Inflammatory macrophage (primary cell): ENCODE results near the gene CASQ1.

Experiments
- DNase-seq, 2 donors: peaks; one replicate each; pipeline ENCODE4 v3.0.0-alpha.2; 2020 to 2022

Gene CASQ1

DNA sequence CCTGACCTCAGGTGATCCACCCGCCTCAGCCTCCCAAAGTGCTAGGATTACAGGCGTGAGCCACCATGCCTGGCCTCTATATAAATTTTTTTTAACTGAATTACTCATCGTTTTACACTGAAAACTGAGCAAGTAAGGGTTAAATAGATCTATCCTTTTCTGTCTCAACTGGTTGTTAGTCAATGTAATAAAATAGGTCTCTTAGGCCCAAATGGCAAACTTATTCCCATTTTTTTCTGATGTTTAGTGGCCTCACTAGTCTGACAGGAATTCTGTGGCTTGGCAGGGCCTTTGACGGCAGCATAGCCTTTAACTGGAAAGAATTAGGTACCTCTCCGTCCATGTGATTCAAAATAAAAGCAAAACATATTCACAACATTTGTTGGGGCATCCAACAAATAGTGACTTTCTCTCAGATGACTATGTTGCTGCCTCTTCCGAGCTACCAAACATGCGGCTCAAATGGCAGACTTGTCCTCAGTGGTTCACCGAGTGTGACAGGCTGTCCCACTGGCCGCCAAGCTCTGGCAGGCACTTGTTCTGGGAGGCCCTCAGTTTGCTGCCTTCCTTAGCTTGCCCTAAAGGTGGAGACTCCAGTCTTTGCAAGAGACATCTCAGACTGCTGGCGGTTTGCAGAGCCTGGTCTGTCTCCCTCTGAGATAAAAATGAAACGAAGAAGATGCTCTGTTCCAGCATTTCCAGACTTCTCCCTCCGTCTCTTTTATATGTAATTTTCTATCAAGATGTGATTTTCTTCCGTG is 21.6 kb upstream of the CASQ1 start:
- no peak for DNase-seq

- DNase-seq: peak; percentile 34 to 37
Measured at GRCh38 chr1:160169553-160170399, 20.6 kb upstream of the CASQ1 start.

- no peak for DNase-seq
Measured at GRCh38 chr1:160171354-160171753, 19.0 kb upstream of the CASQ1 start.

- no peak for DNase-seq
Measured at GRCh38 chr1:160171980-160172379, 18.4 kb upstream of the CASQ1 start.

DNA sequence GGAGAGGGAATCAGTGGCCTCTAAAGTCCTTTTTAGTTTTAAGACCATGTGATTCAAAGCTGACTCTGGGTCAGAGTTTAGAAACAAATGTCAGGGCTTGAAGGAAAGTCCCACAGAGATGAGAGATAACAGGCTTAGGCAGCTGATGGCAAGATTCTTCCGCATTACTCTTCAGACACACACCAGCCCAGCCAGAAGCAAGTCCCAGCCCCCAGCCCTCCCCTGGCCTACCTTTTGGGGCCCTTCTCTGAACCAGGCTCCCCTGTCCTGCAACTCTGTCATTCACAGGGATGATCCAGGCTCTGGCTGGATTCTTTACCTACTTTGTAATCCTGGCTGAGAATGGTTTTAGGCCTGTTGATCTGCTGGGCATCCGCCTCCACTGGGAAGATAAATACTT is 13.1 kb upstream of the CASQ1 start:
- DNase-seq: no peak

- DNase-seq: no peak
Measured at GRCh38 chr1:160177667-160178066, 12.7 kb upstream of the CASQ1 start.

GRCh38 chr1:160178731-160179130 is 11.6 kb upstream of the CASQ1 start:
- peak in 1 of 2 donors; percentile 32 for DNase-seq

GRCh38 chr1:160179336-160179735 is 11.0 kb upstream of the CASQ1 start:
- DNase-seq: no peak

DNA sequence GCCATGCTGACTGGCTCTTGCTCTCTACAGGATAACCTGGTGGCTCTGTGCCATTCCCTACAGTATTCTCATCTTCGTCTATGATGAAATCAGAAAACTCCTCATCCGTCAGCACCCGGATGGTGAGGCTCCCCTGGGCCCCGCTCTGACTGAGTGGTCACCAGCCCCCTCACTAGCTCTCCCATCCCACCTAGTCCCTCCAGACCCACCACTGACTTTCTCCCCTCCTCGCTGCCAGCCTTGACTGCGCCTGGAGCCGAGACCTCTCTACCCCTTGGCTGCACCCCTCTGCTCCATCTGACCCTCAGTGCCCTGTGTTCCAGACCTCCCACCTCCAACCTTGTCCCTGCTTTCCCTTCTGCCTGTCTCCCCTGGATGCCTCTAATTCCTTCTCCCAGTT is 4.1 kb upstream of the CASQ1 start:
- no peak for DNase-seq

DNA sequence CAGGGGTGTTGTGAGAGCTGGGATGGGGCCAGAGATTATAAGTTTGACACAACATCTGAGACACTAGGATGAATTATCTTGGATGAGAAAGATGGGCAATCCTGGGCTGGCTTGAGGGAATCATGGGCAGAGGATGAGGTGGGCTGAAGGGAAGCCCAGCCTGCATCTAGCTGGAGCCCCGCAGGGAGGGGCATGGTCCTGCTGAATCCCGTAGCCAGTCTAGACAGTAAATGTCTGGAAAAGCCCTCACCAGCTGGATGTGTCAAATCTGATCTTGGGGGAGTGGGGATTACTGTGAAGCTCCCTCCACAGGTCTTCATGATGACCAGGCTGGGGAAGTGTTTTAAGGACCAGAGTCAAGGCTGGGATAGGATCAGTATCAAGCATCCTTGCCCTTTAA is 3.6 kb upstream of the CASQ1 start:
- no peak for DNase-seq

GRCh38 chr1:160187407-160187806 is 3.0 kb upstream of the CASQ1 start:
- DNase-seq: no peak

DNA sequence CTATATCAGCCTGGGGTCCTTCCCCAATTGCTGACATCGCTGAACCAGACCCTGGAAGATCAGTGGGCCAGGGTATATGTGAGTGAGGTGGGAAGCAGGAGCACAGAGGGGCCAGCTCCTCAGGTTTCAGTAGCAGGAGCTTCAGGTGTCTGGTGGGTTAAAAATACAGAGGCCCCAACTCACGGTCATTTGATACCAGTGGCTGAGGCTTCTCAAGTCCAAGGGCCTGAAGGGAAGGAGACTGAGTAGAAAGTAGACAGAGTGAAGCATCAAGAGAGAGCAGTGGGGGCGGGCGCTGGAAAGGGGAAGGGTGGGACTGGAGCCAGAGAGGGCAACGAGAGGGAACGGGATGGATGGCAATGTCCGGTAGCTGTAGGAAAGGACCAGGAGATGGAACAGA is 2.0 kb upstream of the CASQ1 start:
- DNase-seq: no peak

- no peak for DNase-seq
Measured at GRCh38 chr1:160191756-160192155, 1.4 kb downstream of the CASQ1 start.

- no peak for DNase-seq
Measured at GRCh38 chr1:160192234-160192633, 1.9 kb downstream of the CASQ1 start.

DNA sequence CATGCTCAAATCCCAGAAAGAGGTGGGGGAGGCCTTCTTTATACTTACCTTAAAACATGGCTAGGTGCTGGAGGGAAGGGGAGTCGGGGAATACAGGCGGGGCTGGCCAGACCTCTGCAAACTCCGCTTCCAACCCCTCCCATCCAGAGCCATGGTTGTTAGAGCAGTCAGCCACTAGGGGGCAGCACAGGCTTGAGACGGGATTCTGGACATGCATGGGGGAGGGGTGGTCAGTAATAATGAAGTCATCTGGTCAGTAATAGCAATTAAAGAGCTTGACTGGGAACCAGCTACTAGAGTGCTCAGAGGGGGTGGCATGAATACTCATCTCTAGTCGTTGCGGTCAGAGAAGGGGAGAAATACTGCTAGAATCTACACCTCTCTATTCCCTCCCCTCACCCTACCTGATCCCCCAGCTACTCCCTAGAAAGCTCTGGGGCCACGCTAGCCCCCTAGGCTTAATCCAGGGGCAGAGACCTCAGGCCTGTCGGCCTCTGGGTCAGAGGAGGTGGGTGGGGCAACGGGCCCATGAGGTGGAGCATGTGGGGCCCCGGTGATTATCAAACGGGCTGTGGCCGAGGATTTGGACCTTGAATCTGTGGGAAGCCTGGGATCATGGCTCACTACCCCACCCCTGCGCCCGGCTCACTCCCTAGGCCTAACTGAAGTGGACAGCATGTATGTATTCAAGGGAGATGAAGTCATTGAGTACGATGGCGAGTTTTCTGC is 2.9 kb downstream of the CASQ1 start:
- DNase-seq: peak; percentile 87

DNA sequence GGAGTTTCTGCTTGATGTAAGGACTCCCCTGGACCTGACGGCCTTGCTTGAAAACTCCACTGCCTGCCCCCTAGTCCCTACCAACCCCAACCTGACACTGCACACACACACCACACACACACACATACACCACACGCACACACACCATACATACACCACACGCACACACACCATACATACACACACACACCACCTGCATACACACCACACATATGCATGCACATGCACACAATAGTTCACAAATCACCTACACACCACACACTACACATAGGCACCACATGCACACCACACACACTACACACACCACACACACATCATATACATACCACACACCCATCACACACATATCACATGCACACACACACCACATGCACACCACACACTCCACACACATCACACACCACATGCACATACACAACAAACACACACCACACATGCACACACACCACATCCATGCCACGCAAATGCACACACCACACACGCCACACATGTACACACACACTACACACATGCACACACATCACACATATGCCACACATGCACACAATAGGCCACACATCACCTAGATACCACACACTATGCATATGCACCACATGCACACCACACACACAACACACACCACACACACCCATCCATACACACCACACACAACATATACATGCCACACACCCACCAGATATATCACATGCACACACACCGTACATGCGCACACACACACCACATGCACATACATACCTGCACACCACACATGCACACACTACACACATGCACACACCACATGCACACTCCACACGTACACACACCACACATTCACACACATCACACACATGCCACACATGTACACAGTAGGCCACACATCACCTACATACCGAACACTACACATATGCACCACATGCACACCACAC is 3.7 kb downstream of the CASQ1 start:
- no peak for DNase-seq

GRCh38 chr1:160194737-160195059 is 4.3 kb downstream of the CASQ1 start:
- no peak for DNase-seq

DNA sequence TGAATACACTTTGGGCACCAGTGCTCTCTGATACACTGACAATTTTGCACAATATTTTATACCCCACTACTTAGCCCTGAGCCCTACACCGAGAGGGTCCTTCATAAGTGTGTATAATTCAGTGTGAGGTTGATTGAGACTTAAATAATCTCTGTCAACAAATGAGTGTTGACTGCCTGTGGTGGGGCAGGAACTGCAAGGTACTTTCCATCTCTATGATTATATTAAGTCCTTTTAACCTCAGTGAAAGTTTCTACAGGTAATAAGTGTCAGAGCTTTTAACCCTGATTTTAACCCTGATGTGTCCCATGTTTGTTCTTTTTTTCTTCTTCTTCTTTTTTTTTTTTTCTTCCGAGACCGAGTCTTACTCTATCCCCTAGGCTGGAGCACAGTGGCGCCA is 5.8 kb downstream of the CASQ1 start:
- DNase-seq: no peak

- no peak for DNase-seq
Measured at GRCh38 chr1:160197231-160197630, 6.9 kb downstream of the CASQ1 start.

DNA sequence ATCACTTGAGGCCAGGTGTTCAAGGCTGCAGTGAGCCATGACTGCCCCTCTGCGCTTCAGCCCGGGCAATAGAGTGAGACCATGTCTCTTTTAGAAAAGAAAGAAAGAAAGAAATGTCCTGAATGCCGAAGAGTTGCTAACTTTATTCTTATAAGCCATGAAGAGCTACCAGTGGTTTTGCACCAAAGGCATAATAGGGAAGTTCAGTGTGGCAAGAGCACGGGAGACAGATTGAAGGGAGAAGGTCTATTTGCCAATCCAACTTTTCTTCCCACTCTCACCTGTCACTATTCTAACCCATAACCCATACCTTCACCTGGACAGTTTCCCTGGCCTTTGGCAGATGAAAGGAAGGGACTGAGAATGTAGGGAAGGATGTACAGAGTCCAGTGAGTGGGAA is 10.4 kb downstream of the CASQ1 start:
- peak; percentile 38 to 52 for DNase-seq

GRCh38 chr1:160204526-160205241 is 14.3 kb downstream of the CASQ1 start:
- peak; percentile 88 to 90 for DNase-seq
